GM04504 (cell line): Measurements from ENCODE around the gene MMP17.
A peak's percentile ranks its signal among the peaks of the same experiment; 100 is the strongest.

Experiments
- DNase-seq: peaks from one replicate; pipeline ENCODE4 v3.0.0-alpha.2; 2012; ENCODE audit warnings: low read depth

MMP17 gene

GRCh38 chr12:131894981-131895639 is 66.9 kb downstream of the MMP17 start:
- no peak for DNase-seq

- DNase-seq, result no peak
Measured at GRCh38 chr12:131895640-131896079, 67.5 kb downstream of the MMP17 start.

- DNase-seq, result peak; percentile 90
Measured at GRCh38 chr12:131896080-131896810, 68.1 kb downstream of the MMP17 start.

GRCh38 chr12:131896811-131897270 is 68.6 kb downstream of the MMP17 start:
- DNase-seq, result no peak

DNA sequence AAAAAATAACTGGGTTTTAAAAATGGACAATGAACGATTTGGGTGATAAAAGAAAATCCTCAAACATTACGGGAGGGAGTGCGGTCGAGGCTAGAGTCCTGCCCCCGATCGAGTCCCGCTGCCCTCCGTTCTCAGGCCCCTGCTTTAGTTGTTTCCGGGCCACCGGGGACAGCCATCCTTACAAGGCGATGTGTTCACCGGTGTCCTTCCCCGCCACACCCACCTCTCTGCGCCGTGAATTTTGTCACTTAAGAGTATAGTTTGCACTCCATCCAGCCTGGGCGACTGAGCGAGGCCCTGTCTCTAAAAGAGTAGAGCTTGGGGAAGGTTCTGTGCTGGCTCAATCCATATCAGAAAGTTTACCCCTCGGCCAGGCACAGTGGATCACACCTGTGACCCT is 69.1 kb downstream of the MMP17 start:
- no peak for DNase-seq

GRCh38 chr12:131897875-131898274 is 69.7 kb downstream of the MMP17 start:
- no peak for DNase-seq

- no peak for DNase-seq
Measured at GRCh38 chr12:131900397-131900796, 72.2 kb downstream of the MMP17 start.
